RWPE1 (cell line): Measurements from ENCODE around the gene ADAMTS16.

Experiments used
- CTCF ChIA-PET: fragments of 350-600 bp; sonication (Branson Sonifier 250); formaldehyde crosslinking; extraction: SDS; loops from one replicate; lab custom pipeline; 2021; lab: Yijun Ruan, JAX
- POLR2A ChIA-PET: fragments of 400-600 bp; formaldehyde crosslinking; extraction: SDS; loops from one replicate; lab custom pipeline; 2020; ENCODE audit warnings: antibody characterized with exemption; ENCODE audit not compliant: low non-redundant PET; lab: Yijun Ruan, JAX
- DNase-seq: peaks from one replicate; pipeline ENCODE4 v3.0.0; 2012; ENCODE audit warnings: low spot score
- H3K27ac ChIP-seq: fragments of 450-650 bp; 2 replicates; pipeline ENCODE4 v1.5.1; 2017
- CTCF ChIP-seq: fragments of 450-650 bp; conservative IDR thresholded peaks from 2 replicates; pipeline ENCODE4 v1.5.1; 2017; ENCODE audit warnings: low read depth, mild to moderate bottlenecking

The ADAMTS16 gene

GRCh38 chr5:5266297-5266696 is 126.2 kb downstream of the ADAMTS16 start:
- ChIA-PET CTCF (interaction anchor here (0.6 kb wide), 1 partner anchor 71 kb away, joined by 4 read pairs; no protein-coding TSS in a partner anchor), POLR2A (no interaction called here)
- no peak overlapping the region for H3K27ac ChIP-seq
- TF ChIP-seq CTCF = no peak
- DNase-seq = no peak

GRCh38 chr5:5270161-5270560 is 130.0 kb downstream of the ADAMTS16 start:
- ChIA-PET CTCF (no interaction called here), POLR2A (no interaction called here)
- H3K27ac ChIP-seq = no peak overlapping the region
- TF ChIP-seq CTCF = no peak
- no peak for DNase-seq

- H3K27ac ChIP-seq = peak overlapping the region; percentile 77
- CTCF ChIA-PET = interaction anchor here (0.5 to 1.0 kb wide), 4 partner anchors 50 to 282 kb away, joined by 3 to 4 read pairs (median 4); no protein-coding TSS in a partner anchor
- POLR2A ChIA-PET = no interaction called here
- DNase-seq = peak; percentile 92
- no peak for TF ChIP-seq CTCF
Observed at GRCh38 chr5:5270958-5271785, 131.0 kb downstream of the ADAMTS16 start.

GRCh38 chr5:5271786-5272321 is 131.7 kb downstream of the ADAMTS16 start:
- ChIA-PET CTCF (interaction anchor here (0.7 to 1.0 kb wide), 3 partner anchors 50 to 283 kb away, joined by 3 to 4 read pairs (median 3); no protein-coding TSS in a partner anchor), POLR2A (no interaction called here)
- peak; percentile 17 for DNase-seq
- H3K27ac ChIP-seq = peak overlapping the region; percentile 51
- TF ChIP-seq CTCF = no peak

GRCh38 chr5:5273398-5273797 is 133.3 kb downstream of the ADAMTS16 start:
- no peak for DNase-seq
- no peak for TF ChIP-seq CTCF
- H3K27ac ChIP-seq = no peak overlapping the region
- CTCF ChIA-PET = interaction anchor here (0.7 kb wide), 1 partner anchor 16 kb away, joined by 3 read pairs; no protein-coding TSS in a partner anchor
- POLR2A ChIA-PET = no interaction called here

- DNase-seq = no peak
- CTCF ChIA-PET = no interaction called here
- H3K27ac ChIP-seq = no peak overlapping the region
- no peak for TF ChIP-seq CTCF
- POLR2A ChIA-PET = no interaction called here
Observed at GRCh38 chr5:5273976-5274375, 133.8 kb downstream of the ADAMTS16 start.
